Measurements from ENCODE around the gene MCF2L.

MCF2L gene

GRCh38 chr13:113144255-113144629 is 175.2 kb downstream of the MCF2L start:
- DNase-seq: no peak
- Mint-ChIP-seq H3K36me3 (ENCODE audit: low read depth) (no peaks in the 10 kb centered on the region), H3K9me3 (no peaks in the 10 kb centered on the region), H3K4me3 (no peak overlapping the region), H3K4me1 (ENCODE audit: low read depth) (peaks cover 11% of the 10 kb centered on the region), H3K27ac (no peak overlapping the region), H3K27me3 (no peaks in the 10 kb centered on the region)

- Mint-ChIP-seq H3K4me3 (no peak overlapping the region), H3K36me3 (ENCODE audit: low read depth) (no peaks in the 10 kb centered on the region), H3K27me3 (no peaks in the 10 kb centered on the region), H3K9me3 (no peaks in the 10 kb centered on the region), H3K4me1 (ENCODE audit: low read depth) (peaks cover 11% of the 10 kb centered on the region), H3K27ac (peak overlapping the region; percentile 50)
- peak; percentile 42 for DNase-seq
Measured at GRCh38 chr13:113145496-113145895, 176.5 kb downstream of the MCF2L start.

- Mint-ChIP-seq H3K27ac (peak overlapping the region; percentile 50), H3K36me3 (ENCODE audit: low read depth) (no peaks in the 10 kb centered on the region), H3K4me1 (ENCODE audit: low read depth) (peaks cover 11% of the 10 kb centered on the region), H3K9me3 (no peaks in the 10 kb centered on the region), H3K4me3 (no peak overlapping the region), H3K27me3 (peaks cover under 1% of the 10 kb centered on the region)
- DNase-seq: no peak
Measured at GRCh38 chr13:113145911-113146598, 177.0 kb downstream of the MCF2L start.

GRCh38 chr13:113146750-113147149 is 177.7 kb downstream of the MCF2L start:
- Mint-ChIP-seq H3K27ac (no peak overlapping the region), H3K4me1 (ENCODE audit: low read depth) (peaks cover 13% of the 10 kb centered on the region), H3K4me3 (no peak overlapping the region), H3K36me3 (ENCODE audit: low read depth) (no peaks in the 10 kb centered on the region), H3K9me3 (no peaks in the 10 kb centered on the region), H3K27me3 (peaks cover 5% of the 10 kb centered on the region)
- peak; percentile 20 for DNase-seq

- Mint-ChIP-seq H3K27me3 (peaks cover 7% of the 10 kb centered on the region), H3K4me3 (no peak overlapping the region), H3K36me3 (ENCODE audit: low read depth) (no peaks in the 10 kb centered on the region), H3K9me3 (no peaks in the 10 kb centered on the region), H3K27ac (no peak overlapping the region), H3K4me1 (ENCODE audit: low read depth) (peaks cover 18% of the 10 kb centered on the region)
- DNase-seq: peak; percentile 12
Measured at GRCh38 chr13:113147206-113147605, 178.2 kb downstream of the MCF2L start.

GRCh38 chr13:113148407-113148806 is 179.4 kb downstream of the MCF2L start:
- peak; percentile 0 for DNase-seq
- Mint-ChIP-seq H3K27ac (no peak overlapping the region), H3K27me3 (peaks cover 14% of the 10 kb centered on the region), H3K4me1 (ENCODE audit: low read depth) (peaks cover 27% of the 10 kb centered on the region), H3K36me3 (ENCODE audit: low read depth) (no peaks in the 10 kb centered on the region), H3K4me3 (no peak overlapping the region), H3K9me3 (no peaks in the 10 kb centered on the region)

GRCh38 chr13:113148940-113149503 is 180.0 kb downstream of the MCF2L start:
- H3K9me3 Mint-ChIP-seq: no peaks in the 10 kb centered on the region
- no peaks in the 10 kb centered on the region for H3K36me3 Mint-ChIP-seq (ENCODE audit: low read depth)
- no peak overlapping the region for H3K27ac Mint-ChIP-seq
- H3K4me3 Mint-ChIP-seq: no peak overlapping the region
- H3K4me1 Mint-ChIP-seq (ENCODE audit: low read depth): peaks cover 31% of the 10 kb centered on the region
- peaks cover 14% of the 10 kb centered on the region for H3K27me3 Mint-ChIP-seq
- peak; percentile 24 for DNase-seq

Measured in activated T-cell treated with anti-CD3 and anti-CD28 coated beads, Interleukin-2, amount 50 U/mL, for 24 hours (primary cell).